NB4 (cell line): ENCODE data around the gene LITAFD.

Experiments used
- CTCF ChIP-seq: IDR thresholded peaks from one replicate; pipeline ENCODE4 v1.5.1; 2012; ENCODE audit warnings: low read depth, low read length
- POLR2A ChIP-seq: IDR thresholded peaks from 2 replicates; pipeline ENCODE4 v1.6.1; 2011; ENCODE audit warnings: mild to moderate bottlenecking; ENCODE audit not compliant: insufficient read length; ENCODE audit errors: extremely low read depth

- TF ChIP-seq CTCF (no peak), POLR2A (no peak)
Observed at GRCh38 chr16:8851761-8852403, 30.3 kb upstream of the LITAFD start.
